ENCODE data around the gene HEPN1.

HEPN1 gene

GRCh38 chr11:124918950-124919349 is at the start of gene HEPN1:
Gene HEPN1, plus strand, starts transcription at chr11:124919250.
- Mint-ChIP-seq H3K4me1 (ENCODE audit: low read depth) (peaks cover 29% of the 10 kb centered on the region), H3K36me3 (no peaks in the 10 kb centered on the region), H3K27me3 (no peaks in the 10 kb centered on the region), H3K27ac (no peak within 1 kb of the TSS), H3K9me3 (ENCODE audit: low read depth) (no peaks in the 10 kb centered on the region), H3K4me3 (peak within 1 kb of the TSS; percentile 23)

- peaks cover 29% of the 10 kb centered on the region for H3K4me1 Mint-ChIP-seq (ENCODE audit: low read depth)
- no peak overlapping the region for H3K27ac Mint-ChIP-seq
- H3K9me3 Mint-ChIP-seq (ENCODE audit: low read depth): no peaks in the 10 kb centered on the region
- H3K4me3 Mint-ChIP-seq: peak overlapping the region; percentile 52
- peaks cover 53% of the 10 kb centered on the region for H3K27me3 Mint-ChIP-seq
- no peaks in the 10 kb centered on the region for H3K36me3 Mint-ChIP-seq
These were observed 49.7 kb upstream of the HEPN1 start for GRCh38 chr11:124869331-124869730.

- H3K4me1 Mint-ChIP-seq (ENCODE audit: low read depth): peaks cover 29% of the 10 kb centered on the region
- H3K36me3 Mint-ChIP-seq: no peaks in the 10 kb centered on the region
- no peak overlapping the region for H3K4me3 Mint-ChIP-seq
- H3K27me3 Mint-ChIP-seq: peaks cover 53% of the 10 kb centered on the region
- no peak overlapping the region for H3K27ac Mint-ChIP-seq
- no peaks in the 10 kb centered on the region for H3K9me3 Mint-ChIP-seq (ENCODE audit: low read depth)
These were observed 49.1 kb upstream of the HEPN1 start for GRCh38 chr11:124869856-124870387.

GRCh38 chr11:124870430-124870829 is 48.6 kb upstream of the HEPN1 start:
- Mint-ChIP-seq H3K4me1 (ENCODE audit: low read depth) (peaks cover 30% of the 10 kb centered on the region), H3K9me3 (ENCODE audit: low read depth) (no peaks in the 10 kb centered on the region), H3K4me3 (no peak overlapping the region), H3K36me3 (no peaks in the 10 kb centered on the region), H3K27me3 (peaks cover 54% of the 10 kb centered on the region), H3K27ac (no peak overlapping the region)

- Mint-ChIP-seq H3K27ac (no peak overlapping the region), H3K4me3 (no peak overlapping the region), H3K9me3 (ENCODE audit: low read depth) (no peaks in the 10 kb centered on the region), H3K36me3 (no peaks in the 10 kb centered on the region), H3K27me3 (peaks cover 46% of the 10 kb centered on the region), H3K4me1 (ENCODE audit: low read depth) (peaks cover 24% of the 10 kb centered on the region)
These were observed 46.8 kb upstream of the HEPN1 start for GRCh38 chr11:124872280-124872679.

- Mint-ChIP-seq H3K4me1 (ENCODE audit: low read depth) (peaks cover 25% of the 10 kb centered on the region), H3K27me3 (peaks cover 43% of the 10 kb centered on the region), H3K4me3 (no peak overlapping the region)
These were observed 46.3 kb upstream of the HEPN1 start for GRCh38 chr11:124872741-124873140.

GRCh38 chr11:124873951-124874350 is 45.1 kb upstream of the HEPN1 start:
- H3K4me1 Mint-ChIP-seq (ENCODE audit: low read depth): peaks cover 16% of the 10 kb centered on the region
- no peaks in the 10 kb centered on the region for H3K9me3 Mint-ChIP-seq (ENCODE audit: low read depth)
- H3K36me3 Mint-ChIP-seq: no peaks in the 10 kb centered on the region
- H3K27ac Mint-ChIP-seq: no peak overlapping the region
- H3K27me3 Mint-ChIP-seq: peaks cover 33% of the 10 kb centered on the region
- no peak overlapping the region for H3K4me3 Mint-ChIP-seq

More at GRCh38 chr11:124872741-124873140, 46.3 kb upstream of the HEPN1 start:
- no peaks in the 10 kb centered on the region for H3K9me3 Mint-ChIP-seq (ENCODE audit: low read depth)
- H3K36me3 Mint-ChIP-seq: no peaks in the 10 kb centered on the region
- H3K27ac Mint-ChIP-seq: no peak overlapping the region

- Mint-ChIP-seq H3K4me1 (ENCODE audit: low read depth) (peaks cover 11% of the 10 kb centered on the region), H3K4me3 (no peak overlapping the region), H3K27me3 (peaks cover 30% of the 10 kb centered on the region), H3K36me3 (no peaks in the 10 kb centered on the region), H3K27ac (no peak overlapping the region), H3K9me3 (ENCODE audit: low read depth) (no peaks in the 10 kb centered on the region)
These were observed 44.3 kb upstream of the HEPN1 start for GRCh38 chr11:124874571-124875255.

GRCh38 chr11:124875401-124875800 is 43.6 kb upstream of the HEPN1 start:
- Mint-ChIP-seq H3K36me3 (no peaks in the 10 kb centered on the region), H3K27me3 (peaks cover 24% of the 10 kb centered on the region), H3K4me3 (peak overlapping the region; percentile 80), H3K4me1 (ENCODE audit: low read depth) (peaks cover 11% of the 10 kb centered on the region), H3K27ac (peak overlapping the region; percentile 83), H3K9me3 (ENCODE audit: low read depth) (no peaks in the 10 kb centered on the region)

- H3K27me3 Mint-ChIP-seq: peaks cover 20% of the 10 kb centered on the region
- no peaks in the 10 kb centered on the region for H3K9me3 Mint-ChIP-seq (ENCODE audit: low read depth)
- no peaks in the 10 kb centered on the region for H3K36me3 Mint-ChIP-seq
- H3K27ac Mint-ChIP-seq: peak overlapping the region; percentile 92
- H3K4me1 Mint-ChIP-seq (ENCODE audit: low read depth): peaks cover 11% of the 10 kb centered on the region
- H3K4me3 Mint-ChIP-seq: peak overlapping the region; percentile 88
These were observed 42.9 kb upstream of the HEPN1 start for GRCh38 chr11:124875943-124876817.

- H3K36me3 Mint-ChIP-seq: no peaks in the 10 kb centered on the region
- H3K27me3 Mint-ChIP-seq: peaks cover 20% of the 10 kb centered on the region
- peaks cover 11% of the 10 kb centered on the region for H3K4me1 Mint-ChIP-seq (ENCODE audit: low read depth)
- H3K4me3 Mint-ChIP-seq: peak overlapping the region; percentile 88
- H3K27ac Mint-ChIP-seq: peak overlapping the region; percentile 92
- H3K9me3 Mint-ChIP-seq (ENCODE audit: low read depth): no peaks in the 10 kb centered on the region
These were observed 42.0 kb upstream of the HEPN1 start for GRCh38 chr11:124876818-124877630.

GRCh38 chr11:124877631-124877909 is 41.5 kb upstream of the HEPN1 start:
- peaks cover 16% of the 10 kb centered on the region for H3K27me3 Mint-ChIP-seq
- H3K36me3 Mint-ChIP-seq: no peaks in the 10 kb centered on the region
- H3K4me3 Mint-ChIP-seq: peak overlapping the region; percentile 88
- H3K9me3 Mint-ChIP-seq (ENCODE audit: low read depth): no peaks in the 10 kb centered on the region
- peaks cover 11% of the 10 kb centered on the region for H3K4me1 Mint-ChIP-seq (ENCODE audit: low read depth)
- H3K27ac Mint-ChIP-seq: peak overlapping the region; percentile 92

- Mint-ChIP-seq H3K27me3 (peaks cover 11% of the 10 kb centered on the region), H3K4me3 (peak overlapping the region; percentile 88), H3K27ac (peak overlapping the region; percentile 41), H3K9me3 (ENCODE audit: low read depth) (no peaks in the 10 kb centered on the region), H3K36me3 (no peaks in the 10 kb centered on the region), H3K4me1 (ENCODE audit: low read depth) (peaks cover 11% of the 10 kb centered on the region)
These were observed 40.9 kb upstream of the HEPN1 start for GRCh38 chr11:124877910-124878758.
